ENCODE data around the gene CTDSPL.

CTDSPL gene

GRCh38 chr3:38020342-38020726 is 158.7 kb downstream of the CTDSPL start:
- Histone ChIP-seq H3K4me1 (ENCODE audit: low read depth, poor library complexity, severe bottlenecking) (no peaks in the 10 kb centered on the region), H4K20me1 (ENCODE audit: insufficient read depth) (no peaks in the 10 kb centered on the region), H3K4me3 (IDR thresholded peaks at IDR 0.05; ENCODE audit: insufficient read depth, low read depth, low read length) (no peak overlapping the region), H3K9ac (no peak overlapping the region), H3K4me2 (no peak overlapping the region), H3K27ac (no peak overlapping the region), H3K36me3 (ENCODE audit: insufficient read depth) (no peaks in the 10 kb centered on the region), H3K79me2 (ENCODE audit: insufficient read depth, low read depth) (no peaks in the 10 kb centered on the region), H2AFZ (ENCODE audit: low read depth) (no peak overlapping the region), H3K27me3 (ENCODE audit: insufficient read depth, low read depth) (no peaks in the 10 kb centered on the region)
- TF ChIP-seq CTCF (conservative IDR thresholded peaks at IDR 0.05; ENCODE audit: low read depth, low read length) = no peak

GRCh38 chr3:38021196-38021595 is 159.5 kb downstream of the CTDSPL start:
- peaks cover 5% of the 10 kb centered on the region for H3K4me1 ChIP-seq (ENCODE audit: low read depth, poor library complexity, severe bottlenecking)
- TF ChIP-seq CTCF (conservative IDR thresholded peaks at IDR 0.05; ENCODE audit: low read depth, low read length) = no peak

DNA sequence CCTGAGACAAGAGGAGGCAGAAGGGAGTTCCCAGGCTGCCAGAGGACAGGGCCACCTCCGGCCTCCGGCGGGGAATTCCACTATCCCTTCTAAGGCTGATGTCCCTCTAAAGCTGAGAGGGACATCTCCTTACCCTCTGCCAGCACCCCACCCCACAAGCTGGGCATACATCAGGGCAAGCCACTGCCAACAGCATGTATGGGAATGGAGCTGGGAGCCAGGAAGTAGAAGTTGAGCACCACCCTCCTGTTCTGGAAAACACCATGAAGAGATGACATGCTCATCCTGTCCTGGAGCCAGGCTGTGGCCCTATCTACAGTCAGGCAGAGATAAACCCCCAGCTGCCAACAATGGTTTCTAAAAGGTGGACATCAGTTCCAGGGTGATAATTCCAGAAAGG is 160.6 kb downstream of the CTDSPL start:
- Histone ChIP-seq H3K4me3 (IDR thresholded peaks at IDR 0.05; ENCODE audit: insufficient read depth, low read depth, low read length) (no peak overlapping the region), H3K27ac (no peak overlapping the region), H3K79me2 (ENCODE audit: insufficient read depth, low read depth) (no peaks in the 10 kb centered on the region), H3K27me3 (ENCODE audit: insufficient read depth, low read depth) (no peaks in the 10 kb centered on the region), H3K4me2 (no peak overlapping the region), H3K9ac (no peak overlapping the region), H3K4me1 (ENCODE audit: low read depth, poor library complexity, severe bottlenecking) (peaks cover 5% of the 10 kb centered on the region), H3K36me3 (ENCODE audit: insufficient read depth) (no peaks in the 10 kb centered on the region), H4K20me1 (ENCODE audit: insufficient read depth) (no peaks in the 10 kb centered on the region), H2AFZ (ENCODE audit: low read depth) (no peak overlapping the region)
- no peak for TF ChIP-seq CTCF (conservative IDR thresholded peaks at IDR 0.05; ENCODE audit: low read depth, low read length)

More at GRCh38 chr3:38021196-38021595, 159.5 kb downstream of the CTDSPL start:
- H3K79me2 ChIP-seq (ENCODE audit: insufficient read depth, low read depth) = no peaks in the 10 kb centered on the region
- H4K20me1 ChIP-seq (ENCODE audit: insufficient read depth) = no peaks in the 10 kb centered on the region
- H3K36me3 ChIP-seq (ENCODE audit: insufficient read depth) = no peaks in the 10 kb centered on the region
- no peaks in the 10 kb centered on the region for H3K27me3 ChIP-seq (ENCODE audit: insufficient read depth, low read depth)
- H3K4me2 ChIP-seq = no peak overlapping the region
- H3K27ac ChIP-seq = no peak overlapping the region
- H3K4me3 ChIP-seq (IDR thresholded peaks at IDR 0.05; ENCODE audit: insufficient read depth, low read depth, low read length) = no peak overlapping the region
- H3K9ac ChIP-seq = no peak overlapping the region
- no peak overlapping the region for H2AFZ ChIP-seq (ENCODE audit: low read depth)

GRCh38 chr3:38022896-38023709 is 161.4 kb downstream of the CTDSPL start:
- no peaks in the 10 kb centered on the region for H4K20me1 ChIP-seq (ENCODE audit: insufficient read depth)
- no peaks in the 10 kb centered on the region for H3K36me3 ChIP-seq (ENCODE audit: insufficient read depth)
- no peak overlapping the region for H2AFZ ChIP-seq (ENCODE audit: low read depth)
- H3K4me3 ChIP-seq (IDR thresholded peaks at IDR 0.05; ENCODE audit: insufficient read depth, low read depth, low read length) = no peak overlapping the region
- H3K4me1 ChIP-seq (ENCODE audit: low read depth, poor library complexity, severe bottlenecking) = peaks cover 5% of the 10 kb centered on the region
- no peak for TF ChIP-seq CTCF (conservative IDR thresholded peaks at IDR 0.05; ENCODE audit: low read depth, low read length)
- H3K4me2 ChIP-seq = no peak overlapping the region; the same call in 1 of the 2 replicates
- H3K27ac ChIP-seq = no peak overlapping the region
- no peaks in the 10 kb centered on the region for H3K79me2 ChIP-seq (ENCODE audit: insufficient read depth, low read depth)
- H3K27me3 ChIP-seq (ENCODE audit: insufficient read depth, low read depth) = no peaks in the 10 kb centered on the region
- H3K9ac ChIP-seq = no peak overlapping the region

Data from KMS-11 (cell line).